HCT116 (cell line): ENCODE measurements around the gene NOS1. TPM values are rescaled to one million over a fixed set of nuclear protein-coding genes. Genes with fewer than 3 reads are reported as not detected.

Experiments
- ATAC-seq: fragments of 200-7000 bp; cut with Tn5 transposase; 2 replicates; pipeline ENCODE4 v1.9.1; 2020; ENCODE audit warnings: mild to moderate bottlenecking, moderate library complexity
- BruUV-seq: library from RNA; stranded (reverse); fragments of 400-500 nt; replicated peaks from 2 replicates; lab custom pipeline; 2021; lab: Mats Ljungman, UMichigan
- CTCF ChIA-PET: fragments of 300-600 bp; sonication (Branson Sonifier 250); formaldehyde crosslinking; loops from one replicate; lab custom pipeline; 2021; ENCODE audit warnings: antibody characterized with exemption; lab: Charles Lee
- POLR2A ChIA-PET: fragments of 300-600, 350-600 bp; sonication (Branson Sonifier 250); formaldehyde crosslinking; loops from one replicate; lab custom pipeline; 2021; ENCODE audit warnings: antibody characterized with exemption; lab: Charles Lee
- RAD21 ChIA-PET, 2 experiments: fragments of 300-600 bp; sonication (Branson Sonifier 250); formaldehyde crosslinking; loops; one replicate each; lab custom pipeline; 2023; ENCODE audit warnings: low total read pairs in 2 of 2; ENCODE audit not compliant: uncharacterized antibody in 2 of 2, unreplicated experiment in 2 of 2, low non-redundant PET in 1 of 2; lab: Charles Lee
- DNase-seq: peaks from one replicate; pipeline ENCODE4 v3.0.0-alpha.2; 2010; ENCODE audit warnings: low read depth, low spot score
- H2AFZ ChIP-seq: fragments of 200-600 bp; shearing (Covaris generic), sonication (generic); 2 replicates; pipeline ENCODE4 v1.6.1; 2017; ENCODE audit warnings: low read depth, mixed run types, mixed read lengths, antibody characterized with exemption, low read length; ENCODE audit not compliant: poor library complexity, severe bottlenecking
- H3K27ac ChIP-seq: 2 replicates; pipeline ENCODE4 v1.5.1; 2012; ENCODE audit warnings: low read depth, low read length
- H3K27me3 ChIP-seq: fragments of 200-600 bp; sonication (generic); 2 replicates; pipeline ENCODE4 v1.6.1; 2016; ENCODE audit warnings: mixed run types, low read length, mixed read lengths; ENCODE audit not compliant: insufficient read depth
- H3K36me3 ChIP-seq, 2 experiments: fragments of 200-500 bp in 1 of 2; fragments of 200-600 bp in 1 of 2; sonication (Bioruptor generic) in 1 of 2; sonication (generic) in 1 of 2; 2 replicates each; pipeline versions ENCODE4 v1.5.1 to v1.6.1; 2014 to 2016; ENCODE audit warnings: low read length in 2 of 2, inconsistent platforms in 1 of 2, mixed read lengths in 1 of 2, mixed run types in 1 of 2; ENCODE audit not compliant: insufficient read depth in 2 of 2, control insufficient read depth in 1 of 2
- H3K4me1 ChIP-seq, 2 experiments: fragments of 200-600 bp in 1 of 2; sonication (generic) in 1 of 2; 2 replicates each; pipeline versions ENCODE4 v1.5.1 to v1.6.1; 2012 to 2017; ENCODE audit warnings: low read length in 2 of 2, inconsistent platforms in 1 of 2, mild to moderate bottlenecking in 1 of 2, mixed read lengths in 1 of 2, mixed run types in 1 of 2, moderate library complexity in 1 of 2; ENCODE audit not compliant: insufficient read depth in 2 of 2, control insufficient read depth in 1 of 2
- H3K4me2 ChIP-seq: fragments of 200-600 bp; sonication (generic); 2 replicates; pipeline ENCODE4 v1.6.1; 2017; ENCODE audit warnings: mixed run types, low read length, mixed read lengths
- H3K4me3 ChIP-seq, 2 experiments: fragments of 200-600 bp in 1 of 2; sonication (generic) in 1 of 2; replicated peaks in 1 of 2; 2 replicates each; pipeline ENCODE4 v1.5.1; 2011 to 2016; ENCODE audit warnings: low read length in 2 of 2, control low read depth in 1 of 2, low read depth in 1 of 2, mild to moderate bottlenecking in 1 of 2, mixed read lengths in 1 of 2, mixed run types in 1 of 2
- H3K79me2 ChIP-seq: fragments of 200-600 bp; sonication (generic); 2 replicates; pipeline ENCODE4 v1.6.1; 2017; ENCODE audit warnings: mild to moderate bottlenecking, mixed run types, low read length, moderate library complexity, mixed read lengths; ENCODE audit not compliant: insufficient read depth
- H3K9ac ChIP-seq: fragments of 200-600 bp; sonication (generic); 2 replicates; pipeline ENCODE4 v1.6.1; 2016; ENCODE audit warnings: low read length, mixed read lengths
- H3K9me2 ChIP-seq: fragments of 200-600 bp; sonication (generic), shearing (Covaris generic); 2 replicates; pipeline ENCODE4 v1.6.1; 2017; ENCODE audit warnings: mixed run types, mild to moderate bottlenecking, moderate library complexity; ENCODE audit not compliant: insufficient read depth
- H3K9me3 ChIP-seq, 2 experiments: fragments of 200-500 bp in 1 of 2; fragments of 200-600 bp in 1 of 2; sonication (Bioruptor generic) in 1 of 2; sonication (generic) in 1 of 2; 2 replicates each; pipeline ENCODE4 v1.6.1; 2014 to 2017; ENCODE audit warnings: low read length in 2 of 2, mixed read lengths in 2 of 2, inconsistent platforms in 1 of 2, low read depth in 1 of 2, mild to moderate bottlenecking in 1 of 2, mixed run types in 1 of 2, moderate library complexity in 1 of 2; ENCODE audit not compliant: control insufficient read depth in 1 of 2, insufficient read depth in 1 of 2
- H4K20me1 ChIP-seq: fragments of 200-600 bp; sonication (generic), shearing (Covaris generic); 2 replicates; pipeline ENCODE4 v1.6.1; 2017; ENCODE audit warnings: mixed run types, mild to moderate bottlenecking, moderate library complexity; ENCODE audit not compliant: insufficient read depth
- CBX3 ChIP-seq: IDR thresholded peaks from 2 replicates; pipeline ENCODE4 v1.6.1; 2012; ENCODE audit warnings: low read depth
- CEBPB ChIP-seq: IDR thresholded peaks from 2 replicates; pipeline ENCODE4 v1.6.1; 2012; ENCODE audit warnings: low read depth
- EGR1 ChIP-seq: IDR thresholded peaks from 2 replicates; pipeline ENCODE4 v1.6.1; 2012; ENCODE audit warnings: low read depth
- ELF1 ChIP-seq: IDR thresholded peaks from 2 replicates; pipeline ENCODE4 v1.6.1; 2012; ENCODE audit warnings: low read depth, borderline replicate concordance
- EZH2 ChIP-seq: fragments of 200-600 bp; sonication (generic); IDR thresholded peaks from 2 replicates; pipeline ENCODE4 v1.6.1; 2017; ENCODE audit warnings: antibody characterized with exemption, mixed run types
- EZH2phosphoT487 ChIP-seq: fragments of 200-600 bp; IDR thresholded peaks from 2 replicates; pipeline ENCODE4 v1.6.1; 2018; ENCODE audit warnings: antibody characterized with exemption, borderline replicate concordance
- JUND ChIP-seq: IDR thresholded peaks from 2 replicates; pipeline ENCODE4 v1.6.1; 2012
- POLR2AphosphoS5 ChIP-seq: IDR thresholded peaks from 2 replicates; pipeline ENCODE4 v1.6.1; 2011; ENCODE audit warnings: mild to moderate bottlenecking, low read depth, low read length, moderate library complexity
- RAD21 ChIP-seq: IDR thresholded peaks from 2 replicates; pipeline ENCODE4 v1.6.1; 2012; ENCODE audit warnings: low read depth, mild to moderate bottlenecking
- SIN3A ChIP-seq: IDR thresholded peaks from 2 replicates; pipeline ENCODE4 v1.6.1; 2012; ENCODE audit warnings: low read depth
- SP1 ChIP-seq: IDR thresholded peaks from 2 replicates; pipeline ENCODE4 v1.6.1; 2012; ENCODE audit warnings: low read depth
- SRF ChIP-seq: IDR thresholded peaks from 2 replicates; pipeline ENCODE4 v1.6.1; 2012; ENCODE audit warnings: low read depth
- YY1 ChIP-seq: IDR thresholded peaks from 2 replicates; pipeline ENCODE4 v1.6.1; 2011; ENCODE audit warnings: low read length, low read depth, moderate library complexity, mild to moderate bottlenecking; ENCODE audit not compliant: insufficient replicate concordance; ENCODE audit errors: extremely low read depth
- ZFX ChIP-seq: fragments of 450-650 bp; IDR thresholded peaks from 2 replicates; pipeline ENCODE4 v1.6.1; 2017
- intact Hi-C: fragments of 100-400 bp; cut with micrococcal nuclease; formaldehyde crosslinking; loops from 2 replicates; pipeline ENCODE4 v1.10.0; 2022
- total RNA-seq: library from RNA; stranded (reverse); gene quantifications from one replicate; pipeline ENCODE4 v1.2.1, GENCODE V29; 2021; ENCODE audit not compliant: unreplicated experiment
- TF ChIP-seq, protein P1 (sequence below): IDR thresholded peaks from 2 replicates; pipeline ENCODE4 v1.6.1; 2012
- TF ChIP-seq, protein P2 (sequence below): IDR thresholded peaks from 2 replicates; pipeline ENCODE4 v1.6.1; 2012; ENCODE audit warnings: low read depth
- TF ChIP-seq, protein P3 (sequence below): IDR thresholded peaks from 2 replicates; pipeline ENCODE4 v1.6.1; 2012

NOS1 gene
- total RNA-seq, 1 experiment from 2014 or later, result 0.22 TPM

DNA sequence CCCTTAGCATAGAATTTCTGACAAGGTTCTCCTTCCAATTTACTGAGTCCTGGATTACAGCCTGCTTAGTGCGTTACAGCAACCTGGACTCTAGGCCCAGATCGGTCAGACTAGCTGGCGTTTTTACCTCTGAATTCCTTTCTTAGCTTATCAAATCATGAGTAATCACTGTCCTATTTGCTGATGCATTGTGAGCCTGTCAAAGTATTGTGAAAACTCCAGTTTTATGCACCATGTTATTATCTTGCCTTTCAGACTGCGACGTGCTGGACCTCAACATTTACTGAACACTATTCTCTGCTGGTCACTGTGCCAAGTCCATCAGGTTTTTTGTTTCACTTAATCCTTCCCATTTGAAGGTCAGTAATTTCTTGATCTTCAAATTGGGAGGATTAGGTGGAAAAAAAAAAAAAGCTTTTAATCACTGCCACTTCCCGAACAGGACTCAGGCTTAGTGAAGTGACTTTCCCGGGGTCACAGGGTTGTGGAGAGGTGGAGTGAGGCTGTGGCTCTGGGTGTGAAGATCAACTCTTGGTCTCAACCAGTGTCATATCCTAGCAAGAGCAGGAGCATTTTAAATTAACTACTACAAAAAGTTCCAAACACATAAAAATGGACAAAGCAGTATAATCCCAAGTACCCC, 202.4 kb downstream of the NOS1 start:
- TF ChIP-seq SIN3A (no peak), SRF (no peak), EZH2 (no peak), SP1 (no peak), ZFX (no peak), POLR2AphosphoS5 (no peak), EZH2phosphoT487 (no peak), CBX3 (no peak), ELF1 (no peak), YY1 (no peak), CEBPB (no peak), EGR1 (no peak), JUND (no peak), RAD21 (no peak)
- TF ChIP-seq, protein P1, sequence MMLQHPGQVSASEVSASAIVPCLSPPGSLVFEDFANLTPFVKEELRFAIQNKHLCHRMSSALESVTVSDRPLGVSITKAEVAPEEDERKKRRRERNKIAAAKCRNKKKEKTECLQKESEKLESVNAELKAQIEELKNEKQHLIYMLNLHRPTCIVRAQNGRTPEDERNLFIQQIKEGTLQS, result no peak
- TF ChIP-seq, protein P2, sequence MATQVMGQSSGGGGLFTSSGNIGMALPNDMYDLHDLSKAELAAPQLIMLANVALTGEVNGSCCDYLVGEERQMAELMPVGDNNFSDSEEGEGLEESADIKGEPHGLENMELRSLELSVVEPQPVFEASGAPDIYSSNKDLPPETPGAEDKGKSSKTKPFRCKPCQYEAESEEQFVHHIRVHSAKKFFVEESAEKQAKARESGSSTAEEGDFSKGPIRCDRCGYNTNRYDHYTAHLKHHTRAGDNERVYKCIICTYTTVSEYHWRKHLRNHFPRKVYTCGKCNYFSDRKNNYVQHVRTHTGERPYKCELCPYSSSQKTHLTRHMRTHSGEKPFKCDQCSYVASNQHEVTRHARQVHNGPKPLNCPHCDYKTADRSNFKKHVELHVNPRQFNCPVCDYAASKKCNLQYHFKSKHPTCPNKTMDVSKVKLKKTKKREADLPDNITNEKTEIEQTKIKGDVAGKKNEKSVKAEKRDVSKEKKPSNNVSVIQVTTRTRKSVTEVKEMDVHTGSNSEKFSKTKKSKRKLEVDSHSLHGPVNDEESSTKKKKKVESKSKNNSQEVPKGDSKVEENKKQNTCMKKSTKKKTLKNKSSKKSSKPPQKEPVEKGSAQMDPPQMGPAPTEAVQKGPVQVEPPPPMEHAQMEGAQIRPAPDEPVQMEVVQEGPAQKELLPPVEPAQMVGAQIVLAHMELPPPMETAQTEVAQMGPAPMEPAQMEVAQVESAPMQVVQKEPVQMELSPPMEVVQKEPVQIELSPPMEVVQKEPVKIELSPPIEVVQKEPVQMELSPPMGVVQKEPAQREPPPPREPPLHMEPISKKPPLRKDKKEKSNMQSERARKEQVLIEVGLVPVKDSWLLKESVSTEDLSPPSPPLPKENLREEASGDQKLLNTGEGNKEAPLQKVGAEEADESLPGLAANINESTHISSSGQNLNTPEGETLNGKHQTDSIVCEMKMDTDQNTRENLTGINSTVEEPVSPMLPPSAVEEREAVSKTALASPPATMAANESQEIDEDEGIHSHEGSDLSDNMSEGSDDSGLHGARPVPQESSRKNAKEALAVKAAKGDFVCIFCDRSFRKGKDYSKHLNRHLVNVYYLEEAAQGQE, result no peak
- TF ChIP-seq, protein P3, sequence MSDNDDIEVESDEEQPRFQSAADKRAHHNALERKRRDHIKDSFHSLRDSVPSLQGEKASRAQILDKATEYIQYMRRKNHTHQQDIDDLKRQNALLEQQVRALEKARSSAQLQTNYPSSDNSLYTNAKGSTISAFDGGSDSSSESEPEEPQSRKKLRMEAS, result no peak
- ChIA-PET CTCF (no interaction called here), POLR2A (no interaction called here), RAD21 (no interaction called here)
- Histone ChIP-seq H3K4me3 (no peak overlapping the region), H4K20me1 (no peaks in the 10 kb centered on the region), H3K4me2 (no peak overlapping the region), H3K9me2 (no peaks in the 10 kb centered on the region), H3K4me1 (no peaks in the 10 kb centered on the region), H3K27me3 (no peaks in the 10 kb centered on the region), H3K9me3 (no peaks in the 10 kb centered on the region), H2AFZ (no peak overlapping the region), H3K36me3 (peaks cover 34 to 40% of the 10 kb centered on the region in 2 experiments; a peak in 3 of 4 replicates), H3K9ac (no peak overlapping the region), H3K27ac (no peak overlapping the region), H3K79me2 (no peaks in the 10 kb centered on the region)
- DNase-seq, result no peak
- no peak for ATAC-seq
- no TSS peak for BruUV-seq
- intact Hi-C loops, result loop anchor here (10.0 kb wide), 1 partner anchor 454 kb away; no protein-coding TSS in a partner anchor

Other genes with a start within 250 kb of the NOS1 start
- 45.5 TPM for gene FBXO21, start 171.2 kb downstream of the NOS1 start, total RNA-seq